Erythroblast (primary cell): ENCODE data around the gene DNMT3L.
"Not testable (repeated sequence)": the region's sequence is repeated elsewhere in the genome, so short reads cannot be mapped to it uniquely, and the experiment has no call there.

ENCODE experiments used
- GATA1 ChIP-seq: IDR thresholded peaks from 2 replicates; pipeline ENCODE4 v1.6.1; 2011; ENCODE audit warnings: low read depth, mild to moderate bottlenecking, control low read depth, low read length, moderate library complexity
- POLR2A ChIP-seq: IDR thresholded peaks from 2 replicates; pipeline ENCODE4 v1.6.1; 2011; ENCODE audit warnings: mild to moderate bottlenecking, low read length

GRCh38 chr21:44211978-44212377 is 49.7 kb downstream of the DNMT3L start:
- TF ChIP-seq POLR2A, GATA1: not testable (repeated sequence)
